A673 (cell line): ENCODE results near the gene TSPAN3.

Experiments used
- CTCF ChIP-seq: fragments of 300-800, 200-600 bp; sonication (generic); conservative IDR thresholded peaks from 2 replicates; pipeline ENCODE4 v1.5.1; 2017; ENCODE audit warnings: low read depth, mild to moderate bottlenecking, antibody characterized with exemption, low read length, moderate library complexity, mixed read lengths
- EZH2 ChIP-seq: fragments of 200-600 bp; sonication (generic); IDR thresholded peaks from 2 replicates; pipeline ENCODE4 v1.6.1; 2017; ENCODE audit warnings: borderline replicate concordance, low read depth, mild to moderate bottlenecking, mixed read lengths, antibody characterized with exemption, low read length; ENCODE audit not compliant: poor library complexity, severe bottlenecking

GRCh38 chr15:77057685-77058084, 13.2 kb downstream of the TSPAN3 start:
- TF ChIP-seq CTCF (no peak), EZH2 (no peak)
